HEK293 (cell line): Measurements from ENCODE around the gene DLEC1.
A peak's percentile ranks its signal among the peaks of the same experiment; 100 is the strongest.

ENCODE experiments used
- CTCF ChIA-PET: fragments of 350-600 bp; formaldehyde crosslinking; extraction: SDS; loops from one replicate; lab custom pipeline; 2021; ENCODE audit warnings: antibody characterized with exemption; lab: Yijun Ruan, JAX
- POLR2A ChIA-PET: fragments of 300-600 bp; formaldehyde crosslinking; extraction: SDS; loops from one replicate; lab custom pipeline; 2020; ENCODE audit warnings: antibody characterized with exemption, inconsistent platforms; lab: Yijun Ruan, JAX
- H3K27ac ChIP-seq: fragments of 200-500 bp; sonication (Bioruptor generic); 2 replicates; pipeline ENCODE4 v1.5.1; 2014; ENCODE audit warnings: low read depth, low read length, control low read depth, inconsistent platforms; ENCODE audit errors: extremely low read depth
- H3K36me3 ChIP-seq, 2 experiments: fragments of 200-500 bp in 1 of 2; sonication (Bioruptor generic) in 1 of 2; 1 replicate in 1 of 2; 2 replicates in 1 of 2; pipeline ENCODE4 v1.5.1; 2014 to 2017; ENCODE audit warnings: inconsistent platforms in 2 of 2, low read length in 2 of 2; ENCODE audit not compliant: control insufficient read depth in 2 of 2, insufficient read depth in 1 of 2
- H3K4me1 ChIP-seq: fragments of 200-500 bp; sonication (Bioruptor generic); 2 replicates; pipeline ENCODE4 v1.5.1; 2014; ENCODE audit warnings: mild to moderate bottlenecking, low read length, inconsistent platforms; ENCODE audit not compliant: control insufficient read depth, insufficient read depth
- H3K4me3 ChIP-seq: 2 replicates; pipeline ENCODE4 v1.5.1; 2011; ENCODE audit warnings: low read depth, mild to moderate bottlenecking, control low read depth, low read length, moderate library complexity
- H3K9me3 ChIP-seq: fragments of 200-500 bp; sonication (Bioruptor generic); 2 replicates; pipeline ENCODE4 v1.5.1; 2014; ENCODE audit warnings: low read depth, low read length, inconsistent platforms; ENCODE audit not compliant: control insufficient read depth, insufficient read depth
- GLI2 ChIP-seq: fragments of 450-650 bp; formaldehyde crosslinking; IDR thresholded peaks from 2 replicates; pipeline ENCODE4; 2017; ENCODE audit warnings: missing biosample characterization, missing genetic modification characterization, low read depth, borderline replicate concordance
- HOXA7 ChIP-seq: sonication (generic); formaldehyde crosslinking; IDR thresholded peaks from 2 replicates; pipeline ENCODE4 v1.8.1; 2022; ENCODE audit warnings: missing genetic modification reagents, borderline replicate concordance
- INSM2 ChIP-seq: fragments of 450-650 bp; formaldehyde crosslinking; IDR thresholded peaks from 2 replicates; pipeline ENCODE4 v1.5.1; 2016; ENCODE audit warnings: missing biosample characterization, missing genetic modification characterization
- KLF1 ChIP-seq: fragments of 450-650 bp; formaldehyde crosslinking; IDR thresholded peaks from 2 replicates; pipeline ENCODE4 v1.5.1; 2016; ENCODE audit warnings: missing biosample characterization, missing genetic modification characterization
- KLF7 ChIP-seq: fragments of 450-650 bp; formaldehyde crosslinking; IDR thresholded peaks from 2 replicates; pipeline ENCODE4 v1.5.1; 2016; ENCODE audit warnings: missing biosample characterization, missing genetic modification characterization, borderline replicate concordance
- SALL2 ChIP-seq: fragments of 450-650 bp; formaldehyde crosslinking; IDR thresholded peaks from 2 replicates; pipeline ENCODE4 v1.5.0; 2017; ENCODE audit warnings: missing biosample characterization, mild to moderate bottlenecking, missing genetic modification characterization, borderline replicate concordance
- SCRT2 ChIP-seq: fragments of 450-650 bp; formaldehyde crosslinking; IDR thresholded peaks from 2 replicates; pipeline ENCODE4 v1.5.1; 2016; ENCODE audit warnings: missing biosample characterization, missing genetic modification characterization
- YY1 ChIP-seq: fragments of 450-650 bp; formaldehyde crosslinking; IDR thresholded peaks from 2 replicates; pipeline ENCODE4 v1.5.1; 2018; ENCODE audit warnings: missing biosample characterization, missing genetic modification characterization
- ZFHX2 ChIP-seq: fragments of 450-650 bp; formaldehyde crosslinking; conservative IDR thresholded peaks from 2 replicates; pipeline ENCODE4 v1.5.1; 2016; ENCODE audit warnings: missing biosample characterization, missing genetic modification characterization
- ZNF140 ChIP-seq: fragments of 450-650 bp; formaldehyde crosslinking; IDR thresholded peaks from 2 replicates; pipeline ENCODE4 v1.5.1; 2016; ENCODE audit warnings: missing biosample characterization, missing genetic modification characterization
- ZNF157 ChIP-seq: fragments of 450-650 bp; formaldehyde crosslinking; IDR thresholded peaks from 2 replicates; pipeline ENCODE4 v1.5.1; 2016; ENCODE audit warnings: missing biosample characterization, missing genetic modification characterization
- ZNF19 ChIP-seq: fragments of 450-650 bp; formaldehyde crosslinking; IDR thresholded peaks from 2 replicates; pipeline ENCODE4; 2016; ENCODE audit warnings: missing biosample characterization, missing genetic modification characterization, low read depth
- ZNF394 ChIP-seq: fragments of 450-650 bp; formaldehyde crosslinking; IDR thresholded peaks from 2 replicates; pipeline ENCODE4 v1.5.1; 2016; ENCODE audit warnings: missing biosample characterization, missing genetic modification characterization, mild to moderate bottlenecking, moderate library complexity, borderline replicate concordance
- ZNF423 ChIP-seq: fragments of 450-650 bp; formaldehyde crosslinking; IDR thresholded peaks from 2 replicates; pipeline ENCODE4 v1.5.1; 2016; ENCODE audit warnings: missing biosample characterization, missing genetic modification characterization
- ZNF48 ChIP-seq: fragments of 450-650 bp; formaldehyde crosslinking; IDR thresholded peaks from 2 replicates; pipeline ENCODE4 v1.5.1; 2016; ENCODE audit warnings: missing biosample characterization, missing genetic modification characterization
- ZNF513 ChIP-seq: fragments of 450-650 bp; IDR thresholded peaks from 2 replicates; pipeline ENCODE4 v1.5.1; 2018; ENCODE audit warnings: missing biosample characterization, missing genetic modification characterization
- ZNF544 ChIP-seq: fragments of 450-650 bp; formaldehyde crosslinking; IDR thresholded peaks from 2 replicates; pipeline ENCODE4 v1.5.0; 2017; ENCODE audit warnings: missing biosample characterization, missing genetic modification characterization
- ZNF600 ChIP-seq: fragments of 450-650 bp; formaldehyde crosslinking; IDR thresholded peaks from 2 replicates; pipeline ENCODE4 v1.5.1; 2016; ENCODE audit warnings: missing biosample characterization, missing genetic modification characterization
- ZNF610 ChIP-seq: fragments of 450-650 bp; formaldehyde crosslinking; IDR thresholded peaks from 2 replicates; pipeline ENCODE4 v1.5.1; 2016; ENCODE audit warnings: missing biosample characterization, missing genetic modification characterization, borderline replicate concordance
- ZNF621 ChIP-seq: fragments of 450-650 bp; formaldehyde crosslinking; IDR thresholded peaks from 2 replicates; pipeline ENCODE4 v1.5.1; 2017; ENCODE audit warnings: missing biosample characterization, missing genetic modification characterization
- ZNF701 ChIP-seq: fragments of 450-650 bp; formaldehyde crosslinking; IDR thresholded peaks from 2 replicates; pipeline ENCODE4 v1.5.1; 2016; ENCODE audit warnings: missing biosample characterization, missing genetic modification characterization
- ZNF791 ChIP-seq: fragments of 450-650 bp; formaldehyde crosslinking; IDR thresholded peaks from 2 replicates; pipeline ENCODE4 v1.5.1; 2016; ENCODE audit warnings: missing biosample characterization, missing genetic modification characterization
- ZNF837 ChIP-seq: fragments of 450-650 bp; formaldehyde crosslinking; IDR thresholded peaks from 2 replicates; pipeline ENCODE4 v1.5.1; 2016; ENCODE audit warnings: missing biosample characterization, missing genetic modification characterization
- ZSCAN16 ChIP-seq: fragments of 450-650 bp; formaldehyde crosslinking; IDR thresholded peaks from 2 replicates; pipeline ENCODE4 v1.5.1; 2016; ENCODE audit warnings: missing biosample characterization, missing genetic modification characterization
- ZSCAN5A ChIP-seq: fragments of 450-650 bp; formaldehyde crosslinking; IDR thresholded peaks from 2 replicates; pipeline ENCODE4 v1.5.1; 2016; ENCODE audit warnings: missing biosample characterization, missing genetic modification characterization

The DLEC1 gene

GRCh38 chr3:37993067-37993455 is 45.9 kb upstream of the DLEC1 start:
- Histone ChIP-seq H3K4me3 (no peak overlapping the region), H3K36me3 (no peaks in the 10 kb centered on the region), H3K27ac (no peak overlapping the region), H3K9me3 (no peaks in the 10 kb centered on the region), H3K4me1 (no peaks in the 10 kb centered on the region)
- TF ChIP-seq ZSCAN16 (tag by site-specific recombination) = peak; percentile 92
- no peak for TF ChIP-seq GLI2 (tag by site-specific recombination)
- no peak for TF ChIP-seq ZNF544 (tag by site-specific recombination)
- CTCF ChIA-PET = no interaction called here
- POLR2A ChIA-PET = no interaction called here

- no peak overlapping the region for H3K4me3 ChIP-seq
- POLR2A ChIA-PET = no interaction called here
- H3K36me3 ChIP-seq = no peaks in the 10 kb centered on the region
- H3K27ac ChIP-seq = no peak overlapping the region
- H3K4me1 ChIP-seq = no peaks in the 10 kb centered on the region
- H3K9me3 ChIP-seq = no peaks in the 10 kb centered on the region
- TF ChIP-seq ZNF513 (tag by site-specific recombination) = no peak
- no peak for TF ChIP-seq SALL2 (tag by site-specific recombination)
- TF ChIP-seq KLF1 (tag by site-specific recombination) = no peak
- TF ChIP-seq ZNF423 (tag by site-specific recombination) = no peak
- TF ChIP-seq YY1 (tag by site-specific recombination) = no peak
- TF ChIP-seq ZNF621 (tag by site-specific recombination) = no peak
- TF ChIP-seq KLF7 (tag by site-specific recombination) = no peak
- TF ChIP-seq ZNF157 (tag by site-specific recombination) = no peak
- CTCF ChIA-PET = no interaction called here
These were observed 45.6 kb upstream of the DLEC1 start for GRCh38 chr3:37993460-37993819.

GRCh38 chr3:37993820-37994638 is 45.0 kb upstream of the DLEC1 start:
- Histone ChIP-seq H3K9me3 (no peaks in the 10 kb centered on the region), H3K27ac (no peak overlapping the region), H3K4me3 (peak overlapping the region; percentile 10; the same call in 1 of the 2 replicates), H3K36me3 (no peaks in the 10 kb centered on the region), H3K4me1 (no peaks in the 10 kb centered on the region)
- ChIA-PET POLR2A (no interaction called here), CTCF (no interaction called here)
- TF ChIP-seq ZNF610 (tag by site-specific recombination) (no peak), KLF1 (tag by site-specific recombination) (no peak), ZNF600 (tag by site-specific recombination) (no peak), ZNF19 (no peak), ZNF837 (tag by site-specific recombination) (no peak), ZNF394 (tag by site-specific recombination) (no peak), ZNF48 (tag by site-specific recombination) (no peak), SCRT2 (tag by site-specific recombination) (no peak), YY1 (tag by site-specific recombination) (no peak), ZSCAN5A (no peak), ZNF701 (tag by site-specific recombination) (no peak), ZFHX2 (tag by site-specific recombination) (no peak), ZNF140 (tag by site-specific recombination) (no peak), HOXA7 (no peak), ZNF791 (no peak), INSM2 (tag by site-specific recombination) (no peak)
